H1 (cell line): ENCODE measurements around the gene LIMS1.

Experiments
- CREB1 ChIP-seq: IDR thresholded peaks from 2 replicates; pipeline ENCODE4 v1.6.1; 2012; ENCODE audit warnings: inconsistent platforms
- EP300 ChIP-seq, 2 experiments: IDR thresholded peaks; 1 replicate in 1 of 2; 2 replicates in 1 of 2; pipeline ENCODE4 v1.6.1; 2011 to 2012; ENCODE audit warnings: low read depth in 2 of 2, low read length in 2 of 2, mild to moderate bottlenecking in 2 of 2, borderline replicate concordance in 1 of 2, inconsistent platforms in 1 of 2, moderate library complexity in 1 of 2
- EZH2 ChIP-seq: fragments of 200-600 bp; sonication (generic); IDR thresholded peaks from 2 replicates; pipeline ENCODE4 v1.7.1; 2012; ENCODE audit warnings: low read depth, mild to moderate bottlenecking, moderate library complexity, low read length, inconsistent platforms; ENCODE audit not compliant: severe bottlenecking
- FOSL1 ChIP-seq: IDR thresholded peaks from 2 replicates; pipeline ENCODE4 v1.6.1; 2011; ENCODE audit warnings: mild to moderate bottlenecking, low read depth, low read length, moderate library complexity; ENCODE audit not compliant: insufficient read depth
- JUN ChIP-seq: IDR thresholded peaks from 2 replicates; pipeline ENCODE4 v1.6.1; 2011; ENCODE audit warnings: low read depth, mild to moderate bottlenecking, improper control_type of control experiment, low read length
- POLR2A ChIP-seq, 2 experiments: IDR thresholded peaks; 1 replicate in 1 of 2; 2 replicates in 1 of 2; pipeline ENCODE4 v1.6.1; 2011; ENCODE audit warnings: low read depth in 2 of 2, low read length in 2 of 2, mild to moderate bottlenecking in 2 of 2; ENCODE audit errors: control extremely low read depth in 1 of 2
- POLR2AphosphoS5 ChIP-seq: IDR thresholded peaks from 2 replicates; pipeline ENCODE4 v1.6.1; 2011; ENCODE audit warnings: low read depth, low read length
- SIX5 ChIP-seq: IDR thresholded peaks from 2 replicates; pipeline ENCODE4 v1.6.1; 2011; ENCODE audit warnings: mild to moderate bottlenecking, low read depth, low read length
- TF ChIP-seq, protein P1 (sequence below), 3 experiments: IDR thresholded peaks; 1 replicate in 2 of 3; 2 replicates in 1 of 3; pipeline versions ENCODE4 v1.5.1 to v1.6.1; 2011; ENCODE audit warnings: low read length in 3 of 3, mild to moderate bottlenecking in 3 of 3, inconsistent platforms in 2 of 3, low read depth in 1 of 3, moderate library complexity in 1 of 3; ENCODE audit not compliant: insufficient read depth in 1 of 3; ENCODE audit errors: control extremely low read depth in 1 of 3

DNA sequence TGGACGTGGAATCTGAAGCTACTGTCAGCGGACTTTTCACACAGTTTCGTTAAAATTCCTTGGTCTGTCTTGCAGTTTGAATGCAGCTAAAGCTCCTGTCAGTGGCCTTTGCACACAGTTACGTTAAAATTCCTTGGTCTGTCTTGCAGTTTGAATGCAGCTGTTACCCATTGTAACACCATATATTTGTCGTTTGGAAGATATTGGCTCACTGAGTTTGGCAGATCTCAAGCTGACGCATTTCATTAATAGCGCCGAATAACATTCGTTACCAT, 1.0 kb downstream of the LIMS1 start:
- TF ChIP-seq EZH2 (no peak), SIX5 (no peak), EP300 (IDR thresholded peaks at IDR 0.05; ENCODE audit: borderline replicate concordance in 1 of 2, low read depth in 2 of 2, low read length in 2 of 2) (no peak), POLR2AphosphoS5 (no peak), FOSL1 (no peak), JUN (no peak), POLR2A (IDR thresholded peaks at IDR 0.05; ENCODE audit: control extremely low read depth in 1 of 2, low read depth in 2 of 2, low read length in 2 of 2) (no peak), CREB1 (no peak)
- TF ChIP-seq, protein P1, sequence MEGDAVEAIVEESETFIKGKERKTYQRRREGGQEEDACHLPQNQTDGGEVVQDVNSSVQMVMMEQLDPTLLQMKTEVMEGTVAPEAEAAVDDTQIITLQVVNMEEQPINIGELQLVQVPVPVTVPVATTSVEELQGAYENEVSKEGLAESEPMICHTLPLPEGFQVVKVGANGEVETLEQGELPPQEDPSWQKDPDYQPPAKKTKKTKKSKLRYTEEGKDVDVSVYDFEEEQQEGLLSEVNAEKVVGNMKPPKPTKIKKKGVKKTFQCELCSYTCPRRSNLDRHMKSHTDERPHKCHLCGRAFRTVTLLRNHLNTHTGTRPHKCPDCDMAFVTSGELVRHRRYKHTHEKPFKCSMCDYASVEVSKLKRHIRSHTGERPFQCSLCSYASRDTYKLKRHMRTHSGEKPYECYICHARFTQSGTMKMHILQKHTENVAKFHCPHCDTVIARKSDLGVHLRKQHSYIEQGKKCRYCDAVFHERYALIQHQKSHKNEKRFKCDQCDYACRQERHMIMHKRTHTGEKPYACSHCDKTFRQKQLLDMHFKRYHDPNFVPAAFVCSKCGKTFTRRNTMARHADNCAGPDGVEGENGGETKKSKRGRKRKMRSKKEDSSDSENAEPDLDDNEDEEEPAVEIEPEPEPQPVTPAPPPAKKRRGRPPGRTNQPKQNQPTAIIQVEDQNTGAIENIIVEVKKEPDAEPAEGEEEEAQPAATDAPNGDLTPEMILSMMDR (IDR thresholded peaks at IDR 0.05; ENCODE audit: control extremely low read depth in 1 of 3, insufficient read depth in 1 of 3, low read depth in 1 of 3, low read length in 3 of 3) = no peak
